Esophagus mucosa (tissue), 1 donor: ENCODE data around the gene CPSF7. TPM values are rescaled to one million over a fixed set of nuclear protein-coding genes. Genes with fewer than 3 reads are reported as not detected.
"Not testable (repeated sequence)": the region's sequence is repeated elsewhere in the genome, so short reads cannot be mapped to it uniquely, and the experiment has no call there.

Experiments used
- ATAC-seq: fragments of 200-7000 bp; cut with Tn5 transposase; one replicate; pipeline ENCODE4 v1.9.1; 2020
- total RNA-seq: library from RNA; stranded (reverse); gene quantifications from one replicate; pipeline ENCODE4 v1.2.4, GENCODE V29; 2023
- donor health status: DM: yes; HTN: yes; CAD: no.

Gene CPSF7, protein sequence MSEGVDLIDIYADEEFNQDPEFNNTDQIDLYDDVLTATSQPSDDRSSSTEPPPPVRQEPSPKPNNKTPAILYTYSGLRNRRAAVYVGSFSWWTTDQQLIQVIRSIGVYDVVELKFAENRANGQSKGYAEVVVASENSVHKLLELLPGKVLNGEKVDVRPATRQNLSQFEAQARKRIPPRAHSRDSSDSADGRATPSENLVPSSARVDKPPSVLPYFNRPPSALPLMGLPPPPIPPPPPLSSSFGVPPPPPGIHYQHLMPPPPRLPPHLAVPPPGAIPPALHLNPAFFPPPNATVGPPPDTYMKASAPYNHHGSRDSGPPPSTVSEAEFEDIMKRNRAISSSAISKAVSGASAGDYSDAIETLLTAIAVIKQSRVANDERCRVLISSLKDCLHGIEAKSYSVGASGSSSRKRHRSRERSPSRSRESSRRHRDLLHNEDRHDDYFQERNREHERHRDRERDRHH
- total RNA-seq = 44.8 TPM

DNA sequence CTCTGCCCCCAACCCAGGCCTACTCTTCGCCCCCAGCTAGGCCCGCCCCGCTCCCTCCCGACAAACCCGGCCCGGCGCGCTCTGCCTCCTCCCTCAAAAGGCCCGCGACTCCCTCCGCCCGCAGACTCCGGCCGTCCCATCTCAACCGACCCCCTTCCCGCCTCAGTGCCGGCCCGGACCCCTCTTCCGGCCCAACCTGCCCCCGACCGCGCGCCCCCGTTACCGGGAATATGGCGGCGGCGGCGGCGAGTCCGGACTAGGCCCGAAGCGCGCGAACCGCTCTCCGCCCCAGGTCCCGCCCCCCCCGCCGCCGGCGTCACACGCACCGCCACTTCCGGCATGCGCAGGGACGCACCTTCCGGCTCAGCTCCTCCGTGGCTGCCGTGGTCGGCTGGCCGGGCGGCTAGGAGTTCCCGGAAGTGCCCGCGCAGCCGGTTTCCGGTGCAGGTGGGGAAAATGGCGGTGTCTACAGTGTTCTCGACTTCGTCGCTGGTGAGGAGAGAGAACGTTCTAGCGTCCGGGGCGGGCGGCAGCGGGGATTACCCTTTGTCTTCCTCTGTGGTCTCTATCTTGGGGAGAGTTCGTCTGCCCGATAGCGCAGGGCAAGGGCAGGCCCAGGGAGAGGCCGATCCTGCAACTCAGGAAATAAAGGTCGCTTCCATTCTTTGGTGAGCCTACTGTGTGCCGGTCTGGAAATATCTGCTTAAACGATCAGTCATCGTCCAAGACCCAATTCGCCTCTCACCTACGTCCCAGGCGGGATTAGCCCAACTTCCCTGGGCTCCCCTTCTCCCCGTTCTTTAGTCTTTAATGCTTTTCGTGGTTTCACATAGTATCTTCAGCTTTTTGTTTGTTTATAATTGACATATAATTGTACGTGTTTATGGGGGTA lies at the start of gene CPSF7, which contains the start of gene SDHAF2:
TSS of gene CPSF7 (minus strand) at position 285 of the 892 bp plus-strand sequence. CDS start 740 bp downstream, outside the sequence.
TSS of gene SDHAF2 (plus strand) at position 434 of the 892 bp plus-strand sequence. CDS start at position 457, 23 bp downstream.
- ATAC-seq = peak; percentile 99

DNA sequence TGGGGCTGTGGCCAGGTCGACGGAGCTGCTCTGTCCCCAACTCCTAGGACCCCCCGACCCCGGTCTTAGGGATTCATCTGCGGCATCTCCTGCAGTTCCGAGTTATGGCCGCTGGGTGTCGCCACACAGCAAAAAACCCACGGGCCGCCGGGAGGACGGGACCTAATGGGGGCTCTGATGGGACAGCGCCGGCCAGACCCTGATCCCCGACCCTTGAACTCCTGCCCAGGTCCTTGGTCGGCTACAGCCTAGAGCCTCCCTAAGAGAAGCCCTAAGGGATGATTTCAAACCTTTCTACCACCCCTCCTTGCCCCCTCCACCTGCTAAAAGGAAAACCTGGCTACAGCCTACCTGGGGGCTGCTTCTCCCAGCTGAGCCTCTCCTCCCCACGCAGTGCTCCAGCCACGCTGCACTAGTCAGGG lies 48.0 kb upstream of the CPSF7 start:
- peak; percentile 21 for ATAC-seq

DNA sequence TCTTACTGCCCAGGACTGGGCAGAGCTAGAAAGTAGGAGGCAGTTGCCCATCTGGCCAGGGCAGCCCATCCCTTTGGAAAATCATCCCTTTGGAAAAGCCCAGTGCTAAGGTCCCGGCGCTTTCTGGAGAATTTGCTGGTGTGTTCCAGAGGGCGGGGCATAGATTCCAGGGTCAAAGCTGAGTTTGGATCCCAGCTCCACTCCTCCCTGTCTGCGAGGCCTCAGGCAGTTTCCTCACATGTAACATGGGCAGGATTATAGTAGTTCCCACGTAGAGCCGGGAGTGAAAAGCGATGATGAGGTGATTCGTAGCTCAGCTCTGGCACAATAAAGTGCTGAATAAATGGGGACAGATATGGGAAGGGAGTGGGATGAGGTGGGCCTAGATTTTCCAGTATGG lies 47.4 kb upstream of the CPSF7 start:
- ATAC-seq = no peak

DNA sequence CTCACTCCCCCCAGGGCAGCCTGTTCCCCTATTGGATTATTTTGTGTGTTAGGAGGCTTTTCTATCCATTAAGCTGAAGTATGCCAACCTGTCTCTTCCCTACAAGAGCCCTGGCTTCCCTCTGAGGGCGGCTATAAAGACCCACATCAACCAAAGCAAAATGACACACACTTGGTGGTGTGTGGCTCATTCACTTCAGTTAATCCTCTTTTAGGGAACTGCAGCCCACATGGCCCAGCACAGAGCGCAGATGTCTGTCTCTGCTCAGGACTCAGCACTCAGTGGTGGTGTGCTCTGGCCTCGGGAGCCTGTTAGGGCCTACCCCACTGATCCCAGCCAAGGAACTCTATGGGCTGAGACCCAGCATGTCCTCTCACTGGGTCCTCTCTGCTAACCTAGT lies 46.6 kb upstream of the CPSF7 start:
- no peak for ATAC-seq

DNA sequence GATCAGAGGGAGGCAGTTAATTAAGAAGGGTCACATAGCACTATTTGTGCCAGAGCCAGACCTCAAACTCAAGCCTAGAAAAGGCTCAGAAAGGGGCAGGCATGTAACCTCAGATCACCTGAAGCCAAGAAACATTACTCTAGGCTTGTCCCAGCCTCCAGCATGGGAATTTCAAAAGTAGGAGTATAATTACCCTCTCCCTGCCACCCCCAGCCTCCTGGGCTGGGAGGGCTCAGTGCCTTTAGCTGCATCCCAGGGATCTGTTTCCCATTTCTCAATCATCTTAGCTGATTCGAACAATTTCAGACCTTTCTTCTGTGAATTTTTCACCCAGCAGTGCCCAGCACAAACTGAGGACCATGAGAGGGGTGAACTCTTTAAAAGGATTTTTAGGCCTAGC lies 45.7 kb upstream of the CPSF7 start:
- ATAC-seq = no peak

DNA sequence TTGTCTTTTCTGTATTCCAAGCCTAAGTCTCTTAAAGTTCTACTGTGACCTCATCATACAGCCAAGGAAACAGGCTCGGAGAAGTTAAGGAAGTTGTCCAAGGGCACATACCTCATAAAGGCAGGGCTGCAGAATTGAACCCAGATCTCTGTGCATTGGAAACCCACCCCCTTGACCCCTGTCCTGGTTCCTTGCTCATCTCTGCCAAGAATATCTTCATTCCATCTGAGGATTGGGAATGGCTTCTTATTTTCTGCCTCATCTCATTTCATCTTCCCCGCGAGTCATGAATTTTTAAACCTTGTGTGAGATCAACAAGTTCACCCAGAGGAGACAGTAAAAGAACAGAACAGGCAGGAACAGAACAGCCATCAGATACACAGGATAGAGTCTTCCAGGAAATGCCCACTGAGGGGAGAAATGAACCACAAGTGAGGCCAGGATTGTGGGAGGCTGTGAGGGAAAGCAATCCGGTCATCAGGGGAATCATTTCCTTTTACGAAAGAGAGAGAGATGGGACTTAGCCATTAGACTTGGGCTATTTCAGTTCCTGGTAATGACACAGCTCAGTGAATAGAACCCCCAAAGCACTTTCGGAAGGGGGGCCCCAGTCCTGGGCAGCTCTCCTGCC lies 44.4 kb upstream of the CPSF7 start:
- ATAC-seq = no peak

DNA sequence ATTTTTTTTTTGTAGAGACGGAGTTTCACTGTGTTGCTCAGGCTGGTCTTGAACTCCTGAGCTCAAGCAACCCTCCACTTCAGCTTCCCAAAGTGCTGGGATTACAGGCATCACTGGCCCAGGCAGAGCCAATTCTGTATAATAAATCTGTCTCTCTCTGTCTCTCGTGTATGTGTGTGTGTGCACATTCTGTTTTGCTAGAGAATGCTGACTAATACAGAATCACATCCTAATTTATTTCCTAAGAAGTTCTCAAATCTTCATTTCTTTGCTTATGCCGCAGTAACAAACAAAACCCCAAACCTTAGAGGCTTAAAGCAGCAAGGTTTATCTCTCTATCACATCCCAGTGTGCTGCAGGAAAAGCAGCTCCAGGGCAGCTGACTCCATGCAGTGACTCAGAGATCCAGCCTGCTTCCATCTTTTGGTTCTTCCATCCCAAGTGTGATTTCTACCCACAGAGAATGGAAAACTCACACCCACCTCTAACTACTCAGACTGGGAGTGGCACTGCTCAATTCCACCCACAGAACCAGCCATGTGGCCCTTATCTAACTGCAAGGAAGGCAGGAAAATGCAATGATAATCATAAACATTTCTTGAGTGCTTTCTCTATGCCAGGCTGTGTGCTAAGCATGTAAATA lies 43.7 kb upstream of the CPSF7 start:
- ATAC-seq = no peak

DNA sequence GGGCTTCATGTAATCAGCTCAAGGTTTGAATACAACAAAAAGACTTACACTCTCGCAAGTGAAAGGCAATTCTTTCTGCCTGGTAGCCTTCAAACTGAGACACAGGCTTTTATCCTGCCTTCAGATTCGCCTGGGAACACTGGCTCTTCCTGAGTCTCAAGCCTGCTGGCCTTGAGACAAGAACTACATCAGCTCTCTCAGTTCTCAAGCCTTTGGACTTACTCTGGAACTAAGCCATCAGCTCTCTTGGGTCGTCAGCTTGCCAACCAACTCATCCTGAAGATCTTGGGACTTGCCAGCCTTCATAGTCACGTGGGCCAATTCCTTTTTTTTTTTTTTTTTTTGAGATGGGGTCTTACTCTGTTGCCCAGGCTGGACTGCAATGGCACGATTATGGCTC lies 43.1 kb upstream of the CPSF7 start:
- no peak for ATAC-seq

DNA sequence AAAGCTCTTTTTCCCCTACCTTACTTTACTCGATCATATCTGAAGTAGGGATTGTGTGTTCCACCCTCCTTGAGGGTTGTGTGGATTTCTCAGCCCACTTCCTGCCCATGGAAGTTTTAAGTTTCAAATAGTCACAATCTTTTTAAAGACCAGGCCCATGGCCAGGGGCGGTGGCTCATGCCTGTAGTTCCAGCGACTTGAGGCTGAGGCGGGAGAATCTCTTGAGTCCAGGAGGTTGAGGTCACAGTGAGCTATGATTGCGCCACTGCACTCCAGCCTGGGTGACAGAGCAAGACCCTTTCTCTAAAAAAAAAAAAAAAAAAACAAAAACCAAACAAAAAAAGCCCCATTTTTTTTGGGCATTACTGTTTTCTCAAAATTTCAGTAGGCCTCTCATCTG lies 42.5 kb upstream of the CPSF7 start:
- no peak for ATAC-seq

DNA sequence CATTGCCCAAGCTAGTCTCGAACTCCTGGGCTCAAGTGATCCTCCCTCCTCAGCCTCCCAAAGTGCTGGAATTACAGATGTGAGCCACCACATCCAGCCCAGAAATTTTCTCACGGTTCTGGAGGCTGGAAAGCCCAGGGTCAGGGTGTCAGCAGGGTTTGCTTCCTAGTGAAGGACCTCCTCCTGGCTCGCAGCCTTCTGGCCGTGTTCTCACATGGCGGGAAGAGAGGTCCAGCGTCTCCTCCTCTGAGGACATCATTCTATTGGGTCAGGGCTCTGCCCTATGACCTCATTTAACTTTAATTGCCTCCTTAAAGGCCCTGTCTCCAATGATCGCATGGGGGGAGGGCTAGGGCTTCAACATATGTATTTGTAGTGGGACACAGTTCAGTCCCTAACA lies 38.2 kb upstream of the CPSF7 start:
- ATAC-seq = no peak

DNA sequence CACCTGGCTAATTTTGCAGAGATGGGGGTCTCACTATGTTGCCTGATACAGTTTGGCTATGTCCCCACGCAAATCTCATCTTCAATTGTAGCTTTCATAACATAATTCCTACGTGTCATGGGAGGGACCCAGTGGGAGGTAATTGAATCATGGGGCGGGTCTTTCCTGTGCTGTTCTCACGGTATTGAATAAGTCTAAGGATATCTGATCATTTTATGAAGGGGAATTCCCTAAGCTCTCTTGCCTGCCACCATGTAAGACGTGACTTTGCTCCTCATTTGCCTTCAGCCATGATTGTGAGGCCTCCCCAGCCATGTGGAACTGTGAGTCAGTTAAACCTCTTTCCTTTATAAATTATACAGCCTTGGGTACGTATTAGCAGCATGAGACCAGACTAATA lies 37.8 kb upstream of the CPSF7 start:
- not testable (repeated sequence) for ATAC-seq

DNA sequence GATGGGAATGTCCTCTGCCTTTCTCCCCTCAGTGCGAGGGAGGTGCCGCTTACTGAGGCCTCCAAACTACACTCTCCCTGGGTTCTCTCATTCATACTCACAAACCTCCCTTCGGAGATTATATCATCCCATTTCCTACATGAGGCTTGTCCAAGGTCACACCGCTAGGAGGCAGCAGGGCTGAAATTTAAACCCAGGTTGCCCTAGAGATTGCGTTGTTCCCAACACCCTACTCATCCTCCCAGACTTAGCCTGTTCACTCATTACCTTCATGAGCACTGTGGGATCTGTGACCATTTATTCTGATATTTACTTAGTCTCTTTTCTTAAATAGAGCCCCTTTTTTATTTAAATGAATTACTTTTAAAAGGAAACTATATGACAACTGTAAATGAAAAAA lies 31.2 kb upstream of the CPSF7 start:
- ATAC-seq = no peak

DNA sequence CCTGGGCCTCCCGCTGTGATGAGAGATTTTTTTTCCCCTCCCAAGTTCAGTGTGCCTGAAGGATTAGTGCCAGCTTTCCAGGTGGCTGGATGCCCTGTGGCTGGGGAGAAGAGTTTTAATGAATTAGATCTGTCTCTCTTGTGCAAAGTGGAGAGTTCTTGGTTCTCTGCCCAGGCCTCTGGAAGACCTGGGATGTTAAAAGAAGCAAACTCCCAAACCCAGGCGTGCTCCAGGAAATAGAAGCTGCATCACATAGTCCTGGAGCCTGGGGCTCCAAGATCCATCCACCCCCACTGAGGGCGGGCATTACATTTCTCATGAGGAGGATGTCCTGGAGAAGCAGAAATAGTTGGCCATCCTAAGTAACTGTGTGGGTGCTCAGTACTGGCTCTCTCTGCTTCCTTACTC lies 30.7 kb upstream of the CPSF7 start:
- ATAC-seq = no peak

DNA sequence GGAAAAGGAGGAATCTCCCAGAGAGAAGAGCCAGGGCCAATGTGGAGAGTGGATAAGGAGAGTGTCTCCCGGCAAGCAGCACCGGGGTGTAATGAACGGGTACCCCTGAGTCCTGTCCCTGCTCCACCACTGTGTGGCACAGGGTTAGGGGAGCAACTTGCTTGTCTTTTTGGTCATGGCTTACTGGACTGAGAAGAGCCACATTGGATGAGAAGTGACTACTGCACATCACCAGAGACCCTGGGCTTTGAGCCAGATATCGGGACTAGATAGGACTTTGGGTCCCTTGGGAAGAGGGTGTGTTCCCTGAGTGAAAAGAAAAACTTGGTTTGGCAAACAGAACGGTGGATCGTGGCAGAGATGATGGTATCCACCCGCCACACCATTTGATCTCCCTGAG lies 24.7 kb upstream of the CPSF7 start:
- ATAC-seq = peak; percentile 15

DNA sequence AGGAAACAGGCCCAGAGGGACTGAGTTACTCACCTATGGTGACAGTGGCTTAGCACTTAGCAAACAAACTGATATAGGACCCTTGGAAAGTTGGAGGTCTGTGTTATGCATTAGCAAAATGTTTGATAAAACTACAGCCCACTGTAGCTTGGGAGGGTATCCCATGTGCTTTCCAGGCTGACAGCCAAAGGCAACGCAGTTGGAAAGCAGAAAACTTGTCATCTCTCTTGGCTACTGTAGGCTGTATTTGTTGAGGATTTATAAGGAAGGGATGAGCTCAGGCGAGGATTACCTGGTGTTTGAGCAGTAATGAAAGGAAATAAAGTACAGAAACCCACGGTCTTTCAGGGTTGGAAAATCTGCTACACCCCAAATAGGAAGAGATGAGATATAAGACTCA lies 23.9 kb upstream of the CPSF7 start:
- ATAC-seq = no peak

DNA sequence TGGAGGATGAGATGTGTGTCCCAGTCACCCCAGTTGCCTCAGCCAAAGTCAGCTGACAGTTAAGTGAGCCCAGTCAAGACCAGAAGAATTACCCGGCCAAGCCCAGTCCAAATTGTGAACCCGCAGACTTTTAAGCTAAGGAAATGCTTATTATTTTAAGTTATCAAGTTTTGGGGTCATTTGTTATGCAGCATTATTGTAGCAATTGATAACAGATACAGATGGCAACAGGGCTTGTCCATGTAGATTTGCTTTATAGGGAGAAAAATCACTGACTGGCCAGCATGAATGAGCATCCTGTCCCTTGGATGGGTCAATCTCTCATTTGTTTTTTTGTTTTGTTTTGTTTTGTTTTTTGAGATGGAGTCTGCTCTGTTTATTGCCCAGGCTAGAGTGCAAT lies 23.1 kb upstream of the CPSF7 start:
- no peak for ATAC-seq

DNA sequence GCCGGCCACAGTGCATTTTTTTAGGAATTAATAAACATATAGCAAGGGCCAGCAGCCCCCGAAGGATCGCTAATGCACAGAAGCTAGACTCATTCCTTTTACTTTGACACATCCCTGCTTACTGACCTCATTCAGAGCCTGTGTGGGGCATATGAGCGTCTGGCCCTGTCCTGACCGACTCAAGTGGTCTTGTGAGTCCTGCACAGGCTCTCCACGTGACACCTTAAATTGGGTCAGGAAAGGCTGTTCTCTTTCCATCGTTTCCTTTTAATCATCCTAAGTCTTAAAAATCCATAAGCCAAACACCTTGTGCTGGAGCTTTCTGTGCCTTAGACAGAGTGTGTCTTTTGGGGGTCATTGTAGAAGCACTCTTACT lies 18.8 kb upstream of the CPSF7 start:
- ATAC-seq = no peak

DNA sequence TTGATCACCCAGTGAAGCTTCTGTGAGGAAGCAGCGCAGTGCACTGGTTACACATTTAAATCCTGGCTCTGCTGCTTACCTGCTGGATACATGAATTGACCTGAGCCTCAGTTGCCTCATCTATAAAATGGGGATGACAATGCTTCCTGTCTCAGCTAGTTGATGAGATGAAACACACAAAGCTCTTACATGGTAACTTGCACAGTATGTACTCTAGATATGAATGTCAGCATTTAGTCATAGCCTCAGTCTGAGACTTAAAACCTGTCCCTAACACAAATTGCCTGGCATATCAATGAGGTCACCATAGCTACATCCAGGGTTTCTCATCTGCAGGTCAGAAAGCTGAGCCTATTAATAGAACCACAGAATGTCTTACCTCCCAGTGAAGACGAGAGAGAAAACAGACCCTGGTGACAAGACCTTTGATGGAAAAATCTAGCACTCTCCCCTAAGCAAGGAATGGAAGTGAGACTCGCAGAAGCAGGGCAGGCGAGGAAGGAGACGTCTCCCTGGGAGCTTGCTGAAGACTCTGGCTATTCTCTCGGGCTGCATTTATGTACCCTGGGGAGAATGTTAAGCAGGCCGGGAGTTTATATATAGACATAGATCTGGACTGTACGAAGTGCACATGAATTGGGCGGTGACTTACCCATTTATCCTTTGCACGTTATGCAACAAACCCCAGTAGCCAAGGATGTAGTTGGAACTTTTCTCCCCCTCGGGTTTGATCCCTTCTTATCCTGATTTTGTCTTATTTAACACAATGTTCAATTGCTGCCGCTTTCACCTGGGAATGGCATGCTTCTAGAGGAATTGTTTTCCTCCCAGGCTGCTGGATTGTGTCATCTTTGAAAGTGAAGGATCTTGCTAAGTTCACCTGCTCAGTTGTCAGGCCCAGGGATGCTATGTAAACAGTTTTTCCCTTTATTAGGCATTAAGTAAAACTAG lies 18.1 kb upstream of the CPSF7 start:
- no peak for ATAC-seq

DNA sequence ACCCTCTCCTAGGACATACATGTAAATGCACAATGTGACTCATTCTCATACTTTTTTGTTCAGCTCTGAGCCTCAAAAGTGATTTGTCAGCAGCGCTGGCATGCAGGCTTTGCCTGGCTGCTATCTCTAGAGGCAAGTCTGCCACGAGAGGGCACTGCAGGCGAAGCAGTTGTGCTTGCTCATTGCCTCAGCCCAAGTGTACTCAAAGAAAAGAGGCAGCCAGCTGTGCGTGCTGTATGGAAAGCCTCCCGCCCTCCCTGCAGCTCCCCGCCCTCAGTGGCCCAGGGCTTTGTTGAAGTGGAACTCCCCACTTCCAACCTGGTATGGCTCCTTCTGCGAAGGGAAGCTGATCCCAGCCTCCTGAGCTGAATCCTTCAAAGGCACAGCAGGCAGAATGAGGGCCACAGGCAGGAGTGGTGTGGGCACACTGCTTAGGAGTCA lies 16.5 kb upstream of the CPSF7 start:
- ATAC-seq = peak; percentile 97

DNA sequence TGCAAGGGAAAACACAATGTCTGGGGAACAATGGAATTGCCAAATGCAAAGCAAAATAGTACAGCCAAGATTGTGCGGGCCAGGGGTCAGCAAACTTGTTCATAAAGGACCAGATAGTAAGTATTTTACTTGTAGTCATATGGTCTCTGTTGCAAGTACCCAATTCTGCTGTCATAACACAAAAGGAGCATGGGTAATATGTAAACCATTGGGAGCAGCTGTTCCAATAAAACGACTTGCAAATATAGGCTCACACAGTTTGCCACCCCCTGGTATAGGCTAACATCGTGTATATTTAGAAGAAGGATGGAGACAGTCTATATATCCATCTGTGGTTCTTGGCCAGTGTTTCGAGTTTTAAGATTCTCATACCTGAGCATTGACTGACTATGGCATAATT lies 15.7 kb upstream of the CPSF7 start:
- no peak for ATAC-seq

DNA sequence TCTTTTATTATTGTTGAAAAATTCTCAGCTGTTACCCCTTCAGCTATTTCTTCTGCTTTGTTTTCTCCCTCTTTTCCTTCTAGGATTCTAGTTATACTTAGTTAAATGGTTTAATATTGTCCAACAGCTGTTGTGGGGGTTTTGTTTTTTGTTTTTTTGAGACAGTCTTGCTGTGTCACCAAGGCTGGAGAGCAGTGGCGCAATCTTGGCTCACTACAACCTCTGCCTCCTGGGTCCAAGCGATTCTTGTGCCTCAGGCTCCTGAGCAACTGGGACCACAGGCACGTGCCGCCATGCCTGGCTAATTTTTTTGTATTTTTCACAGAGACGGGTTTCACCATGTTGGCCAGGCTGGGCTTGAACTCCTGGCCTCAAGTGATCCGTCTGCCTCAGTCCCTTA lies 12.8 kb upstream of the CPSF7 start:
- no peak for ATAC-seq
